Central memory CD8-positive, alpha-beta T cell (primary cell): ENCODE data around the gene LARP4.
"Not testable (repeated sequence)": the region's sequence is repeated elsewhere in the genome, so short reads cannot be mapped to it uniquely, and the experiment has no call there.

ENCODE experiments used
- ATAC-seq: fragments of 150-1000 bp; cut with Tn5 transposase; replicated peaks from 2 replicates; pipeline ENCODE4 v1.10.0; 2022; ENCODE audit warnings: mild to moderate bottlenecking, moderate FRiP score, moderate number of reproducible peaks; ENCODE audit not compliant: poor library complexity, severe bottlenecking; ENCODE audit errors: extremely low read depth
- DNase-seq, 2 donors: peaks; one replicate each; pipeline ENCODE4 v3.0.0; 2021; ENCODE audit warnings: low spot score in 2 of 2
- H3K27ac Mint-ChIP-seq: one replicate; pipeline ENCODE4 v1.8.0; 2022; ENCODE audit warnings: low read depth, mild to moderate bottlenecking, moderate library complexity, mixed read lengths
- H3K27me3 Mint-ChIP-seq: one replicate; pipeline ENCODE4 v1.8.0; 2022; ENCODE audit warnings: mixed read lengths
- H3K36me3 Mint-ChIP-seq: one replicate; pipeline ENCODE4 v1.8.0; 2022; ENCODE audit warnings: mild to moderate bottlenecking, moderate library complexity, mixed read lengths; ENCODE audit not compliant: insufficient read depth
- H3K4me1 Mint-ChIP-seq: one replicate; pipeline ENCODE4 v1.8.0; 2022; ENCODE audit warnings: mixed read lengths
- H3K4me3 Mint-ChIP-seq: one replicate; pipeline ENCODE4 v1.8.0; 2022; ENCODE audit warnings: mild to moderate bottlenecking, moderate library complexity, mixed read lengths
- H3K9me3 Mint-ChIP-seq: one replicate; pipeline ENCODE4 v1.8.0; 2022; ENCODE audit warnings: mixed read lengths

The LARP4 gene

GRCh38 chr12:50400638-50401499 is at the start of gene LARP4:
Gene LARP4 (plus strand): TSS chr12:50400885. CDS start chr12:50401011, 126 bp downstream.
- peak; percentile 94 for ATAC-seq
- H3K4me3 Mint-ChIP-seq: peak within 1 kb of the TSS; percentile 100
- H3K36me3 Mint-ChIP-seq: peaks cover 9% of the 10 kb centered on the region
- peaks cover 30% of the 10 kb centered on the region for H3K4me1 Mint-ChIP-seq
- DNase-seq: peak; percentile 73 to 83
- H3K9me3 Mint-ChIP-seq: no peaks in the 10 kb centered on the region
- peaks cover 21% of the 10 kb centered on the region for H3K27me3 Mint-ChIP-seq
- H3K27ac Mint-ChIP-seq: peak within 1 kb of the TSS; percentile 93

DNA sequence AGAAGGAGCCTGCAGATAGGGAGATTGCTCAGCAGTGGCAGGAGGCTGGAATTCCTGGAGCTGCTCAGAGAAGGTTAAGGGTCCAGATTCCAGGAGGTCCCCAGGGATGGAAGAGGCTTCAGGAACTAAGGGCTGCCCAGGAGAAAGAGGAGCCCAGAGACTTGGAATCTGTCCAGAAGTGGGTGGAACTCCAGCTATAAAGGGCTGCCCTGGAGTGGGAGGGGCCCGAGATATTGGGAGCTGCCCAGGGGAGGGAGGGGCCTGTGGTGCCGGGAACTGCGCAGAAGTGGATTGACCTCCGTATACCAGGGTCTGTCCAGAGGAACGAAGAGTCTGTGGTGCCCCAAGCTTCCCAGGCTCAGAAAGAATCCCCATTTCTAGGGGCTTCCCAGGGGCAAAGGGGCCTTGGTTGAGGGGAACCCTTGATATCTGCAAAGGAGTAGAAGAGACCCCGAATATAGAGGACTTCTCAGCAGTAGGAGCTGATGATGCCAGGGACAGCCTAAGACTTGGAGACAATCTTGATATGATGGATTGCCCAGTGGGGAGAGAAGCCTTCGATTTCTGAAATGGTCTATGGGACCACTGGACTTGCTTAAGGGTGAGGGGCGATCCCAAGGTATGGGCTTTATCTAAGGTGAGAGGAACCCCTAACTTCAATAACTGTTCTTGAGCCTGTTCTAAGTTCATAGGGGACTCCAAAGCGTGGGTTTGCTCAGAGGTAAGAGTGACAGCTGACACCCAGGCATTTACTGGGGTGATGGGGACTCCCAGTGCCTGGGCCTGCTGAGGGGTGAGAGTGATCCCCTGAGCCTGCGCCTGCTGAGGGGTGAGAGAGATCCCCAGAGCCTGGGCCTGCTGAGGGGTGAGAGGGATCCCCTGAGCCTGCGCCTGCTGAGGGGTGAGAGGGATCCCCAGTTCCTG is 49.3 kb upstream of the LARP4 start:
- H3K27ac Mint-ChIP-seq: no peak overlapping the region
- no peaks in the 10 kb centered on the region for H3K9me3 Mint-ChIP-seq
- no peak for ATAC-seq
- H3K4me3 Mint-ChIP-seq: no peak overlapping the region
- H3K36me3 Mint-ChIP-seq: peaks cover 3% of the 10 kb centered on the region
- no peaks in the 10 kb centered on the region for H3K27me3 Mint-ChIP-seq
- no peak for DNase-seq
- no peaks in the 10 kb centered on the region for H3K4me1 Mint-ChIP-seq

DNA sequence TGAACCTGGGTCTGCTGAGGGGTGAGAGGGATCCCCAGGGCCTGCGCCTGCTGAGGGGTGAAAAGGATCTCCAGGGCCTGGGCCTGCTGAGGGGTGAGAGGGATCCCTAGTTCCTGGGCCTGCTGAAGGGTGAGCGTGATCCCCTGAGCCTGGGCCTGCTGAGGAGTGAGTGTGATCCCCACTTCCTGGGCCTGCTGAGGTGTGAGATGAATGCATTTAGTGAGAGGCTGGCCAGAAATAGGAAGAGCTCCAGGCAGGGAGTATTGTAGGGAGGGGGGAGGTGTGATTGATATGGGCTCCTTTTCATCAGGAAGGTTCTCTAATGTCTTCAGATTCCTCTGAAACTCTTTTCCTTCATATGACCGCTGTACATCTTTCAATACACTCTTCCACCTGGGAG is 47.3 kb upstream of the LARP4 start:
- DNase-seq: no peak
- peaks cover 3% of the 10 kb centered on the region for H3K36me3 Mint-ChIP-seq
- H3K27me3 Mint-ChIP-seq: no peaks in the 10 kb centered on the region
- H3K4me3 Mint-ChIP-seq: no peak overlapping the region
- H3K27ac Mint-ChIP-seq: no peak overlapping the region
- no peak for ATAC-seq
- H3K9me3 Mint-ChIP-seq: no peaks in the 10 kb centered on the region
- H3K4me1 Mint-ChIP-seq: no peaks in the 10 kb centered on the region

DNA sequence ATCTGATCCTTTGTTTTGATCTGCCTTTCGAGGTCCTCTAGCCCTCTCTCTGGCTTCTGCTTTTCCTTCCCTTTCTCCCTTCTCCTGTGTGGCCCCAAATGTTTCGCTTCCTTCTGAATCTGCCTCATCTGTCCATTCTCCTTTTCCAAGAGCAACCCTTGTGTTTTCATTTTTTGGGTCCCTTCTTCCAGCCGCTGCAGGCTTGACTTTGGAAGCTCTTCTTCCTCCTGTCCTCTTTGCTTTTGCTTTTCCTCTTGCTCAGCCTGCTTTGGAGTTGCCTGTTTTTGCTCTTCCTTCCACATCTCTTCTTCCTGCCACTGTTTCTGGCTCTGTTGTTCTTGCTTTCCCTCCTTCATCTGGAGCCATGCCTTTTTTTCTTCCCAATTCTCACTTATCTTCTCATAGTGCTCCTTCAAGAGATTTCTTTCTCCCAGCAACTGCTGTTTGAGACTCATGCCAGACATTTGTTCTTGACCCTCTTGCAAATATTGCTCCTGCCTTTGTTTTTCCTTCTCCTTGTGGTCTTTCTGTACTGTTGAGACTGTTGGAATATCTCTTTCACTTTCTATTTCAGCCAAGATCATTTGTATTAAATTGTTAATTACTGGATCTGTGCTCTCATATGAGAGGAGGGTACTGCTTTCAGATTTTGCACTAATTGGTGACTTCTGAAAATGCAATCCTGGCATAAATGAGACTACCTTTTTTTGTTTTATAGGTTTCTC is 46.7 kb upstream of the LARP4 start:
- H3K9me3 Mint-ChIP-seq: no peaks in the 10 kb centered on the region
- ATAC-seq (no peak), DNase-seq (no peak)
- no peaks in the 10 kb centered on the region for H3K4me1 Mint-ChIP-seq
- H3K4me3 Mint-ChIP-seq: no peak overlapping the region
- peaks cover 3% of the 10 kb centered on the region for H3K36me3 Mint-ChIP-seq
- H3K27ac Mint-ChIP-seq: no peak overlapping the region
- H3K27me3 Mint-ChIP-seq: no peaks in the 10 kb centered on the region

DNA sequence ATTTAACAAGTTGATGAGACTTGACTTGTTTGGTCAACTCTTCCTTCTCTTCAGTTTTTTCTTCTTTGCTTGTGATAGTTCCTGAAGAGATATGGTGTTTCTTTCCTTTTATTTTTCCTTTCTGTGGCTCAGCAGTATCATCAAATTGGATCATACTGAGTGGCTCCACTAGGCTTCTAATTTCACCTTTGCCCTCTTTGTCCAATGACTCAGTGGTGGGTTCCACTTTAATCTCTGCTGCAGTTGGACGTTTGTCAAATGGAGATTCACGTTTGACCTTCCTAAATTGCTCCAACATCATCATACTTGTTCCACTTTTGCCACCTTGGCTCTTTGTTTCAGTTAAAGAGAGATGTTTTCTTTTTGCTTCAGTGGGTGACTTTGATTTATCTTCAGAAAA is 45.8 kb upstream of the LARP4 start:
- Mint-ChIP-seq H3K27ac (no peak overlapping the region), H3K4me3 (no peak overlapping the region), H3K4me1 (no peaks in the 10 kb centered on the region), H3K9me3 (no peaks in the 10 kb centered on the region), H3K27me3 (peaks cover 8% of the 10 kb centered on the region), H3K36me3 (peaks cover 3% of the 10 kb centered on the region)
- ATAC-seq: no peak
- DNase-seq: no peak

GRCh38 chr12:50355365-50355764 is 45.3 kb upstream of the LARP4 start:
- Mint-ChIP-seq H3K9me3 (no peaks in the 10 kb centered on the region), H3K4me3 (no peak overlapping the region), H3K4me1 (no peaks in the 10 kb centered on the region), H3K27me3 (peaks cover 9% of the 10 kb centered on the region), H3K27ac (no peak overlapping the region), H3K36me3 (peaks cover 3% of the 10 kb centered on the region)
- no peak for ATAC-seq
- DNase-seq: no peak

GRCh38 chr12:50362671-50363070 is 38.0 kb upstream of the LARP4 start:
- Mint-ChIP-seq H3K27ac (no peak overlapping the region), H3K9me3 (no peaks in the 10 kb centered on the region), H3K27me3 (peaks cover 27% of the 10 kb centered on the region), H3K36me3 (no peaks in the 10 kb centered on the region), H3K4me1 (no peaks in the 10 kb centered on the region), H3K4me3 (no peak overlapping the region)
- DNase-seq (no peak), ATAC-seq (no peak)

- no peaks in the 10 kb centered on the region for H3K4me1 Mint-ChIP-seq
- ATAC-seq: no peak
- no peak overlapping the region for H3K4me3 Mint-ChIP-seq
- no peak overlapping the region for H3K27ac Mint-ChIP-seq
- H3K27me3 Mint-ChIP-seq: peaks cover 27% of the 10 kb centered on the region
- no peak for DNase-seq
- H3K36me3 Mint-ChIP-seq: no peaks in the 10 kb centered on the region
- no peaks in the 10 kb centered on the region for H3K9me3 Mint-ChIP-seq
Observed at GRCh38 chr12:50363141-50363540, 37.5 kb upstream of the LARP4 start.

- Mint-ChIP-seq H3K36me3 (no peaks in the 10 kb centered on the region), H3K27ac (no peak overlapping the region), H3K9me3 (no peaks in the 10 kb centered on the region), H3K27me3 (peaks cover 18% of the 10 kb centered on the region), H3K4me3 (no peak overlapping the region), H3K4me1 (no peaks in the 10 kb centered on the region)
- ATAC-seq: no peak
- no peak for DNase-seq
Observed at GRCh38 chr12:50365709-50366406, 34.8 kb upstream of the LARP4 start.

DNA sequence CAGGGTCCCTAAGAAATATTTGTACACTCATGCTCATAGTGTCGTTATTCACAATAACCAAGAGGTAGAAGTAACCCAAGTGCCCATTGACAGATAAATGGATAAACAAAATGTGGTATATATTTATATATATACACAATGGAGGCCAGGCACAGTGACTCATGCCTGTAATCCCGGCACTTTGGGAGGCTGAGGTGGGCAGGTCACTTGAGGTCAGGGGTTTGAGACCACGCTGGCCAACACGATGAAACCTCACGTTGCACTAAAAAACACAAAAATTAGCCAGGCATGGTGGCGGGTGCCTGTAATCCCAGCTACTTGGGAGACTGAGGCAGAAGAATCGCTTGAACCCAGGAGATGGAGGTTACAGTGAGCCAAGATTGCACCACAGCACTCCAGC is 30.0 kb upstream of the LARP4 start:
- DNase-seq, ATAC-seq, H3K27ac Mint-ChIP-seq, H3K4me3 Mint-ChIP-seq, H3K27me3 Mint-ChIP-seq, H3K36me3 Mint-ChIP-seq, H3K9me3 Mint-ChIP-seq, H3K4me1 Mint-ChIP-seq: not testable (repeated sequence)

GRCh38 chr12:50375802-50376201 is 24.9 kb upstream of the LARP4 start:
- H3K4me3 Mint-ChIP-seq: no peak overlapping the region
- DNase-seq: no peak
- no peak overlapping the region for H3K27ac Mint-ChIP-seq
- no peaks in the 10 kb centered on the region for H3K9me3 Mint-ChIP-seq
- H3K36me3 Mint-ChIP-seq: no peaks in the 10 kb centered on the region
- ATAC-seq: no peak
- no peaks in the 10 kb centered on the region for H3K27me3 Mint-ChIP-seq
- H3K4me1 Mint-ChIP-seq: no peaks in the 10 kb centered on the region

DNA sequence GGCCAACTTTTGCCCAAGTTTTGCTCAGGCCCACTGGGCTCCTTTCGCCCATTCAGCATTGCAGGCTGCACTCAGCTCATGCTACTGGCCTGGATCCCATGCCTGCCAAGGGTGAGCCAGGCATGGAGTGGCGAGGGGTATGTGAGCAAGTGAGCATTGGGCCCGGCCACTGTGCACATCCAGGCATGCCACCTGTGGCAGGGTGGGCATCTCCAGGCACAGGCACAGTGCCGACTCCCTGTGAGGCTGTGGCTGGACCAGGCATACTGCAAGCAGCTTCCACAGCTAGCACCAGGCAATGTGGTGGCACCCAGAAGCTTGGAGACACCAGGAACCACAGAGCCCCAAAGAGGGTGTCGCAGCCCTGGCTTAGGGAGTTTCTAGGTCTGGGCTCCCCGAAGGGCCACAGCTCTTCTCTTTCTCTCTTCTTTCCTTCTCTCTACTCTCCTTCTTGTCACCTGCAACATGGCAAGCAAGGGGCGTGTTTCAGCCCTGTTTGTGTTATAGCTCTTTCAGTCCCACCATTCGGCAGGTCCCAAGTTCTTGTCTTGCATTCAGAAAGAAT is 19.8 kb upstream of the LARP4 start:
- H3K27ac Mint-ChIP-seq: no peak overlapping the region
- DNase-seq (no peak), ATAC-seq (no peak)
- no peak overlapping the region for H3K4me3 Mint-ChIP-seq
- no peaks in the 10 kb centered on the region for H3K9me3 Mint-ChIP-seq
- no peaks in the 10 kb centered on the region for H3K27me3 Mint-ChIP-seq
- H3K4me1 Mint-ChIP-seq: no peaks in the 10 kb centered on the region
- H3K36me3 Mint-ChIP-seq: no peaks in the 10 kb centered on the region
